ENCODE measurements around the gene WDR74. TPM values are rescaled to one million over a fixed set of nuclear protein-coding genes. Genes with fewer than 3 reads are reported as not detected.

Gene WDR74
- polyA plus RNA-seq, 2 of the 4 experiments (the other 2 are of a cell fraction) = 52.9 to 90.6 TPM

- TF ChIP-seq HMGXB4 (CRISPR knock-in tag; IDR thresholded peaks at IDR 0.05; ENCODE audit: borderline replicate concordance) = no peak
- TF ChIP-seq PHF8 (IDR thresholded peaks at IDR 0.05; ENCODE audit: borderline replicate concordance, low read depth) = peak; percentile 59; the same call in 1 of the 2 replicates
Observed at GRCh38 chr11:62791501-62792201, 47.7 kb downstream of the WDR74 start, which contains the start of gene TMEM223 (continued).

- no peak for ATAC-seq
- peaks cover 37% of the 10 kb centered on the region for H3K4me1 ChIP-seq
- no peak for DNase-seq (ENCODE audit: low read depth in 1 of 2, low spot score in 1 of 2)
- POLR2A ChIA-PET = interaction anchor here (1.4 to 3.7 kb wide), 2 partner anchors 17 to 51 kb away, joined by 4 to 20 read pairs; no protein-coding TSS in a partner anchor
- FAIRE-seq = no peak
- H3K4me3 ChIP-seq = no peak overlapping the region
- no peaks in the 10 kb centered on the region for H3K9me3 ChIP-seq
- no peak for TF ChIP-seq HEYL (CRISPR knock-in tag; IDR thresholded peaks at IDR 0.05)
- H3K27ac ChIP-seq = no peak overlapping the region
- WGBS (ENCODE audit: missing lambda C conversion rate) = 87% methylated on average over 3 of the region's 3 CpGs
- CTCF ChIA-PET = interaction anchor here (0.6 to 8.3 kb wide), 9 partner anchors 12 to 561 kb away, joined by 3 to 211 read pairs (median 3); partner anchors contain the start of gene TAF6L
- H3K4me2 ChIP-seq = peak overlapping the region; percentile 60; the same call in 2 of the 3 replicates
Observed at GRCh38 chr11:62789576-62789975, 49.8 kb downstream of the WDR74 start.

GRCh38 chr11:62788991-62789390, 50.4 kb downstream of the WDR74 start:
- Histone ChIP-seq H3K4me1 (peaks cover 37% of the 10 kb centered on the region), H3K4me3 (no peak overlapping the region), H3K4me2 (peak overlapping the region; percentile 60), H3K27ac (no peak overlapping the region), H3K9me3 (no peaks in the 10 kb centered on the region)
- 77% methylated on average over 5 of the region's 5 CpGs for WGBS (ENCODE audit: missing lambda C conversion rate)
- ATAC-seq (no peak), DNase-seq (ENCODE audit: low read depth in 1 of 2, low spot score in 1 of 2) (peak in 1 of 2 experiments; percentile 27), FAIRE-seq (no peak)
- TF ChIP-seq GATA3 (IDR thresholded peaks at IDR 0.05; ENCODE audit: borderline replicate concordance) = 0 out of 2 replicates have a peak, but pooled peaks have one; percentile 7
- TF ChIP-seq ZNF302 (CRISPR knock-in tag; IDR thresholded peaks at IDR 0.05) = no peak
- ChIA-PET POLR2A (interaction anchor here (1.4 to 3.6 kb wide), 3 partner anchors 17 to 197 kb away, joined by 4 to 59 read pairs (median 8); partner anchors contain the start of genes TUT1 and WDR74), CTCF (interaction anchor here (0.6 to 8.3 kb wide), 10 partner anchors 13 to 394 kb away, joined by 3 to 211 read pairs (median 3); partner anchors contain the start of genes C11orf98, CSKMT and TAF6L)

- POLR2A ChIA-PET = interaction anchor here (0.6 to 3.6 kb wide), 17 partner anchors 12 to 196 kb away, joined by 3 to 59 read pairs (median 8); partner anchors contain the start of genes C11orf98, CSKMT, HNRNPUL2 and NXF1
- peaks cover 33% of the 10 kb centered on the region for H3K4me1 ChIP-seq
- 2% methylated on average over 39 of the region's 88 CpGs for WGBS (ENCODE audit: missing lambda C conversion rate)
- peak within 1 kb of the TSS; percentile 78 for H3K4me3 ChIP-seq
- FAIRE-seq (no peak), DNase-seq (ENCODE audit: low read depth in 1 of 2, low spot score in 1 of 2) (peak; percentile 93 to 98), ATAC-seq (peak; percentile 77 to 79)
- CTCF ChIA-PET = interaction anchor here (0.5 to 8.3 kb wide), 50 partner anchors 9 to 1531 kb away, joined by 3 to 211 read pairs (median 4); partner anchors contain the start of genes C11orf98, CSKMT, HNRNPUL2 and NXF1
- peak within 1 kb of the TSS; percentile 89 to 96 for H3K27ac ChIP-seq
- peak within 1 kb of the TSS; percentile 77 for H3K4me2 ChIP-seq
- no peaks in the 10 kb centered on the region for H3K9me3 ChIP-seq
- TF ChIP-seq ZC3H11A (IDR thresholded peaks at IDR 0.05) (no peak), SREBF2 (IDR thresholded peaks at IDR 0.05) (no peak; the same call in 1 of the 2 replicates), RARB (CRISPR knock-in tag; IDR thresholded peaks at IDR 0.05) (no peak), USF2 (IDR thresholded peaks at IDR 0.05) (no peak; the same call in 1 of the 2 replicates), ZSCAN20 (CRISPR knock-in tag; IDR thresholded peaks at IDR 0.05) (no peak), HES2 (IDR thresholded peaks at IDR 0.05) (no peak), TFCP2L1 (CRISPR knock-in tag; IDR thresholded peaks at IDR 0.05) (no peak), NR3C1 (IDR thresholded peaks at IDR 0.05) (no peak), JUN (IDR thresholded peaks at IDR 0.05) (peak; percentile 93 to 99), REST (IDR thresholded peaks at IDR 0.05) (no peak; the same call in 1 of the 2 replicates), MAX (IDR thresholded peaks at IDR 0.05) (peak; percentile 86), ELK1 (IDR thresholded peaks at IDR 0.05; ENCODE audit: low read depth, low read length) (no peak), RCOR1 (IDR thresholded peaks at IDR 0.05; ENCODE audit: low read depth, low read length) (no peak; the same call in 1 of the 2 replicates), CBX2 (IDR thresholded peaks at IDR 0.05; ENCODE audit: borderline replicate concordance, low read depth) (no peak)
Observed at GRCh38 chr11:62787005-62787759, 52.2 kb downstream of the WDR74 start, which contains the start of gene TMEM179B. TMEM179B (plus strand) TSS chr11:62787402; CDS start chr11:62787432, 30 bp downstream.
